H4 (cell line): ENCODE results near the gene DPP10. TPM values are rescaled to one million over a fixed set of nuclear protein-coding genes. Genes with fewer than 3 reads are reported as not detected.

Experiments
- DNase-seq: peaks from one replicate; pipeline ENCODE4 v3.0.0-alpha.2; 2015; ENCODE audit warnings: low spot score
- total RNA-seq: library from RNA; depleted of rRNA; stranded (reverse); fragments of >200 nt; shearing (Covaris generic); gene quantifications from 2 replicates; pipeline ENCODE4 v1.2.3, GENCODE V29; 2014

DPP10 gene
- total RNA-seq, 1 experiment from 2014 or later = 0.64 TPM

- DNase-seq = no peak
Measured at GRCh38 chr2:115277366-115277765, 834.9 kb downstream of the DPP10 start.

GRCh38 chr2:115285416-115285815 lies 843.0 kb downstream of the DPP10 start:
- no peak for DNase-seq

- DNase-seq = no peak
Measured at GRCh38 chr2:115290478-115290877, 848.0 kb downstream of the DPP10 start.

GRCh38 chr2:115292742-115293141 lies 850.3 kb downstream of the DPP10 start:
- no peak for DNase-seq

- no peak for DNase-seq
Measured at GRCh38 chr2:115294999-115295398, 852.6 kb downstream of the DPP10 start.

GRCh38 chr2:115297056-115297455 lies 854.6 kb downstream of the DPP10 start:
- no peak for DNase-seq

- no peak for DNase-seq
Measured at GRCh38 chr2:115299199-115299598, 856.8 kb downstream of the DPP10 start.

- no peak for DNase-seq
Measured at GRCh38 chr2:115305712-115306111, 863.3 kb downstream of the DPP10 start.

GRCh38 chr2:115314119-115314518 lies 871.7 kb downstream of the DPP10 start:
- no peak for DNase-seq

GRCh38 chr2:115327061-115327460 lies 884.6 kb downstream of the DPP10 start:
- DNase-seq = no peak

- no peak for DNase-seq
Measured at GRCh38 chr2:115359550-115359949, 917.1 kb downstream of the DPP10 start.

GRCh38 chr2:115364093-115364492 lies 921.7 kb downstream of the DPP10 start:
- DNase-seq = peak; percentile 5

GRCh38 chr2:115369400-115369799 lies 927.0 kb downstream of the DPP10 start:
- DNase-seq = no peak

- no peak for DNase-seq
Measured at GRCh38 chr2:115374981-115375380, 932.5 kb downstream of the DPP10 start.

GRCh38 chr2:115384399-115384798 lies 942.0 kb downstream of the DPP10 start:
- DNase-seq = no peak

- DNase-seq = no peak
Measured at GRCh38 chr2:115386465-115386864, 944.0 kb downstream of the DPP10 start.

GRCh38 chr2:115389024-115389423 lies 946.6 kb downstream of the DPP10 start:
- no peak for DNase-seq

- DNase-seq = no peak
Measured at GRCh38 chr2:115389898-115390565, 947.6 kb downstream of the DPP10 start.

GRCh38 chr2:115396579-115396978 lies 954.1 kb downstream of the DPP10 start:
- no peak for DNase-seq

- no peak for DNase-seq
Measured at GRCh38 chr2:115400940-115401339, 958.5 kb downstream of the DPP10 start.

GRCh38 chr2:115412501-115412900 lies 970.1 kb downstream of the DPP10 start:
- DNase-seq = no peak

- no peak for DNase-seq
Measured at GRCh38 chr2:115413791-115414190, 971.4 kb downstream of the DPP10 start.

GRCh38 chr2:115414466-115414865 lies 972.0 kb downstream of the DPP10 start:
- no peak for DNase-seq

- DNase-seq = no peak
Measured at GRCh38 chr2:115422004-115422634, 979.7 kb downstream of the DPP10 start.
